ENCODE results near the gene CUBN. TPM values are rescaled to one million over a fixed set of nuclear protein-coding genes. Genes with fewer than 3 reads are reported as not detected.
"Not testable (repeated sequence)": the region's sequence is repeated elsewhere in the genome, so short reads cannot be mapped to it uniquely, and the experiment has no call there.

Gene CUBN
- total and polyA plus RNA-seq, 2 of the 13 experiments (the other 11 are each of a cell fraction or from before 2014, with no cell fraction given), result 0.27 to 0.32 TPM

GRCh38 chr10:17013131-17013983 is 116.3 kb downstream of the CUBN start:
- DNase-seq (ENCODE audit: low spot score); H3K79me2 ChIP-seq (ENCODE audit: insufficient read depth, low read length); H3K4me1 ChIP-seq (ENCODE audit: insufficient read depth, low read length); H4K20me1 ChIP-seq (ENCODE audit: insufficient read depth, low read length); CTCF ChIA-PET (ENCODE audit: low intra/inter-chr PET ratio, low total read pairs); H3K36me3 ChIP-seq (replicated peaks in 1 of 2; ENCODE audit: control insufficient read depth in 1 of 2, insufficient read depth in 2 of 2, low read length in 2 of 2); intact Hi-C loops (cut with micrococcal nuclease; ENCODE audit: unreplicated experiment); H3K9me3 ChIP-seq (ENCODE audit: low read length); H3K9ac ChIP-seq (ENCODE audit: insufficient read depth, low read depth, low read length); H3K4me2 ChIP-seq (ENCODE audit: low read depth, low read length); H3K4me3 ChIP-seq (replicated peaks in 1 of 3; ENCODE audit: insufficient read depth in 1 of 3, low read depth in 2 of 3, low read length in 3 of 3); ATAC-seq; FAIRE-seq; POLR2A ChIA-PET; H3K27ac ChIP-seq (ENCODE audit: extremely low read length, insufficient read depth, low read length); H3K27me3 ChIP-seq (ENCODE audit: control insufficient read depth in 1 of 2, insufficient read depth in 2 of 2, low read length in 2 of 2); in situ Hi-C loops (cut with HindIII; ENCODE audit: extremely low pct_ligation_motif_present, low pct_unique_long_range_greater_than_20kb); H2AFZ ChIP-seq (ENCODE audit: low read length); BruUV-seq (replicated peaks): not testable (repeated sequence)
- WGBS (ENCODE audit: low lambda C conversion rate), result 0% methylated on average over 2 of the region's 2 CpGs

DNA sequence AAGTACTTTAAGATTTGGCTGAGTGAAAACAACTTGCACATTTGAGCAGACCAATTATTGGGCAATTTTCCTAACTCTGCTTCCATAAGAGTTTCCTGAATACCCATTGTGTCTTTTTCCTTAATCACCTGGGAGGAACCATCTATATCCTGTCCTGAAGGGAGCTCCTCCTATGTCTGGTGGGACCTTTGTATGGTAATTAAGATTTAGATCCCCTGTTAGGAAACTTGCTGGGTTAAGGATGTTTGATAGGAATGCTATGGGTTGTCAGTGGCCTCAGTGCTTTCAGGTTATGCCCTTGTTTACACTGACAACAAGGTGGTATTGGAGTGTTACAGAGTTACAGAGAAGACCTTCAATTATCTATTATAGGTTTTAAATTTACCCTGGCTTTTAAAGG is 116.9 kb downstream of the CUBN start:
- H3K9ac ChIP-seq (ENCODE audit: insufficient read depth, low read depth, low read length); DNase-seq (ENCODE audit: low spot score); H3K27ac ChIP-seq (ENCODE audit: extremely low read length, insufficient read depth, low read length); H3K4me1 ChIP-seq (ENCODE audit: insufficient read depth, low read length); FAIRE-seq; H3K27me3 ChIP-seq (ENCODE audit: control insufficient read depth in 1 of 2, insufficient read depth in 2 of 2, low read length in 2 of 2); H2AFZ ChIP-seq (ENCODE audit: low read length); H4K20me1 ChIP-seq (ENCODE audit: insufficient read depth, low read length); H3K79me2 ChIP-seq (ENCODE audit: insufficient read depth, low read length); BruUV-seq (replicated peaks); H3K9me3 ChIP-seq (ENCODE audit: low read length); intact Hi-C loops (cut with micrococcal nuclease; ENCODE audit: unreplicated experiment); in situ Hi-C loops (cut with HindIII; ENCODE audit: extremely low pct_ligation_motif_present, low pct_unique_long_range_greater_than_20kb); POLR2A ChIA-PET; H3K36me3 ChIP-seq (replicated peaks in 1 of 2; ENCODE audit: control insufficient read depth in 1 of 2, insufficient read depth in 2 of 2, low read length in 2 of 2); H3K4me3 ChIP-seq (replicated peaks in 1 of 3; ENCODE audit: insufficient read depth in 1 of 3, low read depth in 2 of 3, low read length in 3 of 3); ATAC-seq; CTCF ChIA-PET (ENCODE audit: low intra/inter-chr PET ratio, low total read pairs); H3K4me2 ChIP-seq (ENCODE audit: low read depth, low read length): not testable (repeated sequence)
